ENCODE measurements around the gene SLC1A5. TPM values are rescaled to one million over a fixed set of nuclear protein-coding genes. Genes with fewer than 3 reads are reported as not detected.

SLC1A5 gene
- total RNA-seq (2014; rRNA removed; shearing (Covaris generic)) (111 and 145 TPM in 2 replicates), total RNA-seq (2022) (161 and 167 TPM in 2 replicates), Bru-seq, nascent RNA (percentile 83 among the genes with signal in this experiment), BruChase-seq, experiment 1, labeled RNA remaining after a 6-hour chase (percentile 89 among the genes with signal in this experiment), BruChase-seq, experiment 2, labeled RNA remaining after a 2-hour chase (percentile 96 among the genes with signal in this experiment)
- long read RNA-seq, transcript SLC1A5-203 (8 exons, 2,882 nt): major isoform, 313 of 431 reads
- long read RNA-seq, transcript SLC1A5-205 (7 exons, 2,031 nt): minor isoform, 60 of 431 reads
- long read RNA-seq, partial matches to known transcripts: 45 of 431 reads
- long read RNA-seq, other reads (novel, unspliced or antisense): 11 of 431 reads

- Histone ChIP-seq H4K20me1 (ENCODE audit: insufficient read depth, low read length) (peaks cover 8% of the 10 kb centered on the region; the same call in 1 of the 2 replicates), H3K4me1 (ENCODE audit: insufficient read depth, low read length, poor library complexity, severe bottlenecking) (peaks cover 18% of the 10 kb centered on the region), H3K27ac (ENCODE audit: low read depth, low read length, poor library complexity, severe bottlenecking) (peak within 1 kb of the TSS; percentile 90), H3K9me2 (ENCODE audit: insufficient read depth, low read length) (no peaks in the 10 kb centered on the region), H3K9me3 (ENCODE audit: low read length) (no peaks in the 10 kb centered on the region), H2AFZ (ENCODE audit: low read length) (peak within 1 kb of the TSS; percentile 68; the same call in 1 of the 2 replicates), H3K4me3 (ENCODE audit: low read depth, low read length, poor library complexity, severe bottlenecking) (peak within 1 kb of the TSS; percentile 87), H3K4me2 (ENCODE audit: low read length) (peak within 1 kb of the TSS; percentile 74), H3K79me2 (ENCODE audit: insufficient read depth, low read depth, low read length) (peaks cover 50% of the 10 kb centered on the region), H3K36me3 (ENCODE audit: insufficient read depth, low read length) (peaks cover 46% of the 10 kb centered on the region)
- ChIA-PET POLR2A (interaction anchor here (0.7 to 1.1 kb wide), 3 partner anchors 9 to 64 kb away, joined by 3 read pairs; no protein-coding TSS in a partner anchor), CTCF (ENCODE audit: unreplicated experiment) (interaction anchor here (0.5 to 0.8 kb wide), 2 partner anchors 42 to 57 kb away, joined by 3 to 7 read pairs; no protein-coding TSS in a partner anchor)
- TF ChIP-seq CTCF (conservative IDR thresholded peaks at IDR 0.05; ENCODE audit: low read length): peak; percentile 57
- TF ChIP-seq EZH2phosphoT487 (IDR thresholded peaks at IDR 0.05; ENCODE audit: borderline replicate concordance, low read depth, low read length): no peak
- peak; percentile 99 for DNase-seq (ENCODE audit: low spot score)
- no TSS peak for BruUV-seq (replicated peaks)
- intact Hi-C loops (cut with micrococcal nuclease; ENCODE audit: unreplicated experiment): loop anchor here (5.0 kb wide), 1 partner anchor 71 kb away; the partner anchor contains the start of gene PRKD2
Observed at GRCh38 chr19:46788262-46788967, at the start of gene SLC1A5. SLC1A5 (minus strand) TSS chr19:46788594; CDS start chr19:46787965, 629 bp downstream.

GRCh38 chr19:46838160-46838559 lies 49.8 kb upstream of the SLC1A5 start:
- Histone ChIP-seq H3K4me3 (ENCODE audit: low read depth, low read length, poor library complexity, severe bottlenecking) (no peak overlapping the region), H3K36me3 (ENCODE audit: insufficient read depth, low read length) (peaks cover 23% of the 10 kb centered on the region), H2AFZ (ENCODE audit: low read length) (no peak overlapping the region), H3K79me2 (ENCODE audit: insufficient read depth, low read depth, low read length) (no peaks in the 10 kb centered on the region), H3K27ac (ENCODE audit: low read depth, low read length, poor library complexity, severe bottlenecking) (no peak overlapping the region), H3K9me3 (ENCODE audit: low read length) (no peaks in the 10 kb centered on the region), H3K9me2 (ENCODE audit: insufficient read depth, low read length) (no peaks in the 10 kb centered on the region), H3K4me1 (ENCODE audit: insufficient read depth, low read length, poor library complexity, severe bottlenecking) (no peaks in the 10 kb centered on the region), H4K20me1 (ENCODE audit: insufficient read depth, low read length) (no peaks in the 10 kb centered on the region), H3K4me2 (ENCODE audit: low read length) (no peak overlapping the region)
- TSS peak; percentile 92 for BruUV-seq (replicated peaks)
- no peak for DNase-seq (ENCODE audit: low spot score)
- TF ChIP-seq EZH2phosphoT487 (IDR thresholded peaks at IDR 0.05; ENCODE audit: borderline replicate concordance, low read depth, low read length) (no peak), CTCF (conservative IDR thresholded peaks at IDR 0.05; ENCODE audit: low read length) (no peak)
- ChIA-PET CTCF (ENCODE audit: unreplicated experiment) (no interaction called here), POLR2A (no interaction called here)
- intact Hi-C loops (cut with micrococcal nuclease; ENCODE audit: unreplicated experiment): no loop called here
